GM12878 (cell line): Measurements from ENCODE around the gene SLC16A10. TPM values are rescaled to one million over a fixed set of nuclear protein-coding genes. Genes with fewer than 3 reads are reported as not detected.

Experiments used
- ATAC-seq: fragments of 200-7000 bp; cut with Tn5 transposase; 3 replicates; pipeline ENCODE4 v1.9.1; 2020; ENCODE audit warnings: mild to moderate bottlenecking, moderate library complexity
- BruUV-seq: library from RNA; stranded (reverse); fragments of 400-500 nt; replicated peaks from 2 replicates; lab custom pipeline; 2021; lab: Mats Ljungman, UMichigan
- CTCF ChIA-PET: fragments of 300-600 bp; sonication (Branson Sonifier 250); formaldehyde crosslinking; extraction: SDS; loops from one replicate; lab custom pipeline; 2021; ENCODE audit warnings: inconsistent platforms; lab: Yijun Ruan, JAX
- POLR2A ChIA-PET: fragments of 350-600 bp; formaldehyde crosslinking; extraction: SDS; loops from one replicate; lab custom pipeline; 2021; ENCODE audit warnings: inconsistent platforms; lab: Charles Lee
- RAD21 ChIA-PET: fragments of 300-600 bp; sonication (Branson Sonifier 250); formaldehyde crosslinking; loops from one replicate; lab custom pipeline; 2023; ENCODE audit warnings: antibody characterized with exemption; ENCODE audit not compliant: unreplicated experiment; lab: Charles Lee
- SMC1A ChIA-PET: fragments of 300-600 bp; sonication (Branson Sonifier 250); formaldehyde crosslinking; loops from one replicate; lab custom pipeline; 2023; ENCODE audit not compliant: unreplicated experiment, uncharacterized antibody; lab: Charles Lee
- DNase-seq: peaks from one replicate; pipeline ENCODE4 v3.0.0-alpha.2; 2011; ENCODE audit warnings: low read depth, low spot score
- FAIRE-seq: peaks from 3 replicates; lab custom pipeline; 2011; peaks lifted over from hg19 to GRCh38; lab: Jason Lieb, UNC
- H2AFZ ChIP-seq: 2 replicates; pipeline ENCODE4 v1.6.0; 2011; ENCODE audit warnings: low read depth, low read length, control low read depth; ENCODE audit not compliant: control insufficient read depth
- H3K27ac ChIP-seq: 2 replicates; pipeline ENCODE4 v1.5.1; 2011; ENCODE audit warnings: control low read depth; ENCODE audit not compliant: control insufficient read depth, insufficient read depth
- H3K27me3 ChIP-seq, 2 experiments: replicated peaks in 1 of 2; 2 replicates each; pipeline versions ENCODE4 v1.6.0 to v1.6.1; 2011; ENCODE audit warnings: low read length in 1 of 2; ENCODE audit not compliant: control insufficient read depth in 2 of 2, insufficient read depth in 2 of 2
- H3K36me3 ChIP-seq, 2 experiments: 2 replicates each; pipeline ENCODE4 v1.5.1; 2011; ENCODE audit warnings: low read length in 1 of 2; ENCODE audit not compliant: control insufficient read depth in 2 of 2, insufficient read depth in 2 of 2
- H3K4me1 ChIP-seq: 2 replicates; pipeline ENCODE4 v1.6.1; 2011; ENCODE audit warnings: mild to moderate bottlenecking, low read length, moderate library complexity, mixed read lengths; ENCODE audit not compliant: control insufficient read depth, insufficient read depth
- H3K4me2 ChIP-seq: 2 replicates; pipeline ENCODE4 v1.6.0; 2011; ENCODE audit warnings: control low read depth; ENCODE audit not compliant: control insufficient read depth, insufficient read depth
- H3K4me3 ChIP-seq: fragments of 200-600 bp; sonication (generic); 2 replicates; pipeline ENCODE4 v1.5.1; 2016
- H3K79me2 ChIP-seq: 2 replicates; pipeline ENCODE4 v1.6.0; 2011; ENCODE audit warnings: low read length; ENCODE audit not compliant: control insufficient read depth, insufficient read depth
- H3K9ac ChIP-seq: 2 replicates; pipeline ENCODE4 v1.8.0; 2011; ENCODE audit warnings: low read length, control low read depth, mixed read lengths; ENCODE audit not compliant: control insufficient read depth, insufficient read depth
- H3K9me3 ChIP-seq: replicated peaks from 3 replicates; pipeline ENCODE4 v1.5.1; 2011; ENCODE audit warnings: mild to moderate bottlenecking, low read length; ENCODE audit not compliant: control insufficient read depth, insufficient read depth
- H4K20me1 ChIP-seq: 2 replicates; pipeline ENCODE4 v1.6.0; 2011; ENCODE audit not compliant: control insufficient read depth, insufficient read depth
- BACH1 ChIP-seq: fragments of 450-650 bp; IDR thresholded peaks from 2 replicates; pipeline ENCODE4 v1.6.1; 2017; ENCODE audit warnings: mild to moderate bottlenecking, borderline replicate concordance
- ESRRA ChIP-seq: IDR thresholded peaks from 2 replicates; pipeline ENCODE4 v1.6.1; 2012; ENCODE audit warnings: mild to moderate bottlenecking, low read length, improper control_type of control experiment
- MYC ChIP-seq: IDR thresholded peaks from 2 replicates; pipeline ENCODE4 v1.6.1; 2011; ENCODE audit warnings: mild to moderate bottlenecking, low read length, moderate library complexity, inconsistent platforms; ENCODE audit not compliant: insufficient read depth, insufficient replicate concordance, insufficient read length, severe bottlenecking
- NR2C1 ChIP-seq: fragments of 450-650 bp; IDR thresholded peaks from 2 replicates; pipeline ENCODE4 v1.6.1; 2017; ENCODE audit warnings: antibody characterized with exemption, mild to moderate bottlenecking, moderate library complexity
- PML ChIP-seq: IDR thresholded peaks from 2 replicates; pipeline ENCODE4 v1.6.1; 2012; ENCODE audit warnings: low read length, inconsistent platforms
- RB1 ChIP-seq: fragments of 450-650 bp; formaldehyde crosslinking; IDR thresholded peaks from 2 replicates; pipeline ENCODE4 v1.6.1; 2017; ENCODE audit warnings: mild to moderate bottlenecking, borderline replicate concordance
- RELA ChIP-seq: fragments of 450-650 bp; IDR thresholded peaks from 2 replicates; pipeline ENCODE4 v1.8.0; 2014; ENCODE audit warnings: borderline replicate concordance; ENCODE audit not compliant: partially characterized antibody
- WRNIP1 ChIP-seq: IDR thresholded peaks from 2 replicates; pipeline ENCODE4 v1.6.1; 2011; ENCODE audit warnings: low read depth, low read length, improper control_type of control experiment, borderline replicate concordance
- WGBS: methylation state at CpG from one replicate; pipeline ENCODE4 v1.1.6; 2016; ENCODE audit warnings: low lambda C conversion rate; ENCODE audit not compliant: insufficient replicate concordance, insufficient coverage; ENCODE audit errors: missing lambda C conversion rate; 5-methylcytosine and 5-hydroxymethylcytosine counted together
- in situ Hi-C: fragments of 300-500 bp; cut with MboI; formaldehyde crosslinking; loops from 9 replicates; pipeline ENCODE4 v1.14.3; 2018; ENCODE audit warnings: mixed read lengths
- intact Hi-C: fragments of 100-400 bp; cut with micrococcal nuclease; formaldehyde crosslinking; loops from one replicate; pipeline ENCODE4 v1.14.2; 2022; ENCODE audit not compliant: unreplicated experiment
- polyA plus RNA-seq, 11 experiments: library from polyadenylated mRNA; depleted of rRNA in 4 of 11; unstranded in 6 of 11; stranded (reverse) in 5 of 11; fragments of >200 nt; fragmentation: Nextera tagmentation in 4 of 11; fragmentation: Illumina TruSeq in 1 of 11; extraction: Ambion mirVana in 4 of 11; extraction: Trizol in 1 of 11; gene quantifications; 1 replicate in 1 of 11; 2 replicates in 10 of 11; pipeline versions ENCODE4 v1.2.1 to v1.2.3, GENCODE V29; 2011 to 2016; ENCODE audit warnings: inconsistent platforms in 2 of 11, missing spikeins in 2 of 11, low read depth in 1 of 11
- total RNA-seq, 4 experiments: library from RNA; depleted of rRNA in 3 of 4; stranded (reverse); fragments of >200 nt in 3 of 4; fragmentation: Illumina TruSeq in 1 of 4; extraction: Trizol in 1 of 4; gene quantifications; 2 replicates each; pipeline versions ENCODE4 v1.2.1 to v1.2.3, GENCODE V29; 2013 to 2021

SLC16A10 gene
- total and polyA plus RNA-seq, 10 of the 15 experiments (the other 5 are each of a cell fraction or from before 2014, with no cell fraction given), result 2.3 to 19.0 (median 8.0) TPM

DNA sequence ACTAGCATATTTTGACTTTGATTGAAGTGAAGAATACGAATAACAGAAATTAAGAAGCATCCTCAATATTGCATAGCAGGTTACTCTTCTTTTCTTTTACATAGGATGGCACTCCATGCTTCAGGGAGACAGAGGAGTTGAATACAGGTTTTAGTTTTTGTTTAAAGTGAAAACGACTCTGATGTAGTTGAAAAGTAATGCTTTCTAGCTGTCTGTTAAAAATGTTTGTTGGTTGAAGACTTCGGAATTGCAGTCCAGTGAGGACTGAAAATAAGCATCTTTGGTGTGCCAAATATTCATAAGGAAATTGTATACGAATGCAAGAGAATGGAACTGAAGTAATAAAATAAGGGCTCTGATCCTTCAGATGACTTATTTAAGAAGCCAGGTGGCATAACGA, 618 bp upstream of the SLC16A10 start:
- peak overlapping the region; percentile 72 for H3K4me3 ChIP-seq
- intact Hi-C loops, result no loop called here
- FAIRE-seq, result no peak
- H3K79me2 ChIP-seq, result peaks cover 9% of the 10 kb centered on the region
- no peak for ATAC-seq
- H2AFZ ChIP-seq, result peak overlapping the region; percentile 89
- POLR2A ChIA-PET, result no interaction called here
- TF ChIP-seq NR2C1, result no peak
- no peak for TF ChIP-seq BACH1
- no peak for TF ChIP-seq PML
- TF ChIP-seq MYC, result no peak
- no peak for TF ChIP-seq RELA
- TF ChIP-seq WRNIP1, result no peak
- no peak for TF ChIP-seq ESRRA
- no peak for TF ChIP-seq RB1
- TF ChIP-seq, all 136 proteins: peak for 0
- RAD21 ChIA-PET, result no interaction called here
- no TSS peak for BruUV-seq
- H4K20me1 ChIP-seq, result no peaks in the 10 kb centered on the region
- CTCF ChIA-PET, result no interaction called here
- H3K36me3 ChIP-seq, result no peaks in the 10 kb centered on the region
- H3K27me3 ChIP-seq, result peaks cover 0 to 6% of the 10 kb centered on the region in 2 experiments; a peak in 2 of 4 replicates
- H3K27ac ChIP-seq, result no peak overlapping the region
- 1% methylated on average over 5 of the region's 5 CpGs for WGBS
- SMC1A ChIA-PET, result no interaction called here
- H3K9ac ChIP-seq, result peak overlapping the region; percentile 32; the same call in 1 of the 2 replicates
- no peaks in the 10 kb centered on the region for H3K4me1 ChIP-seq
- peak overlapping the region; percentile 89 for H3K4me2 ChIP-seq
- no peak for DNase-seq
- H3K9me3 ChIP-seq, result no peaks in the 10 kb centered on the region
- in situ Hi-C loops, result no loop called here
